Activated T-cell treated with anti-CD3 and anti-CD28 coated beads for 24 hours (primary cell): ENCODE results near the gene CTNNA1.

ENCODE experiments used
- DNase-seq: peaks from one replicate; pipeline ENCODE4 v3.0.0-alpha.2; 2020; ENCODE audit warnings: low read depth

Gene CTNNA1

DNA sequence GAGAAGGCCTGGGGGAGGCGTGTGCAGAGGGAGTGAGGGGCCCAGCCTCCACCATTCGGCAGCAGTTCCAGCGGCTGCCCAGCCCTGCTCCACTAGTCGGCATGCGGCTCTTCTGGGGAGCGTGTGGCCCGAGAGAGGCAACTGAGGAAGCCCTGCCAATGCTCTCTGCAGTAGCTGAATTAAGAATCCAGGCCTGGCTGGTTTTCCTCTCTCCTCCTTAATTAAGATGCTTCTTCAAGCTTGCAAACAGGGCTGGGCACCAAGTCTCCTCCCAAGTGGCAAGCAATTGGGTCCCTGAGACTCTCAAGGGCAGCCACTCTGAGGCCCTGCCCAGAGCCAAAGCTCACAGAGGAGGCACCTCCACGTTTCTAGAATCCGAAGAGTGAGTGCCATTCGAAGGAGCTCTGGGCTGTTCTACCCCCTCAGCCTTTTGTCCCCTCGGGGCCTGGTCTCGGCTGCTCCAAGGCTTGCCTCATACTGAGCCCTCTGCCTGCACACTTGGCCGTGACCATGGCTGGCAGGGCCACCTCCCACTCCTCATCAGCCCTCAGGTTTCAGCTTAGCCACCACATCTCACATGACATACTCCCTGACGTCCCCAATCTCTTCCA lies 197.3 kb downstream of the CTNNA1 start:
- DNase-seq = no peak

DNA sequence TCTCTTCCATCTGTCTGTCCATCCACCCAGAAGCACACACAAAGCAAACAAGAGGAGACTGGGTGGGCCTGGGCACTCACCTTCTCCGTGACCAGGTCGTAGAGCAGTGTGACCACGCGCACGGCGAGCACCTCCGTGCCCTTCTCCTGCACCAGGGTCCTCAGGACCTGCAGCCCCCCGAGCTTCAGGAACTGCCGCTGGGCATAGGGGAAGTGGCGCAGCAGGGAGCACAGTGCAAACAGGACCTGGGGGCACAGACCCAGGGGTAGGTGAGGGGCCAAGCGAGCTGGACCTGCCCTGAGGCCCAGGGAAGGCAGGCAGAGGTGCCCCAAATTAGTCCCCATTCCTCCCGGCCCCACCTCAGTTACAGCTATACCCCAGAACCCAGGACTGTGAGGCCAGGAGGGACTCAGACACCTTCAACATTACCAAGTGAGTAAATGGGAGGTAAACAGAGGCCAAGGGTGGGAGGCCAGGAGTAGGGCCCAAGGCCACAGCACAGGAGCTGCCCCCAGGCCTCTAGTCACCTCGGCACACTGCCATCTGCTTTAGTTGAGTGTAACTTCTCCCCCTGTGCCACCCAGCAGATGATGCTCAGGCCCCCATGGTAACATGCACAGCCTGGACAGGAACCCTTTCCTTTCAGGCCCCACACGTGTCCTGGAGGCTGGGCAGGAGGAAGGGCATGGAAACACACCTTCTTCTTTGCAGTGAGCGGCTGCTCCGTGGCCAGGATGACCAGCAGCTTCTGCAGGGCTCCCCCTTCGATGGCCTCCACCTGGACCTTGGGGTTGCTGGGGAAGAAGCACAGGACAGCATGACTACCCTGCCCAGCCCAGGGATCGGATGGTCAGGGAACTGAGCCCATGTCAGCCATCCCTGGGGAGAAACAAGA lies 198.1 kb downstream of the CTNNA1 start:
- DNase-seq = no peak

- DNase-seq = no peak
Measured at GRCh38 chr5:138951986-138952735, 198.9 kb downstream of the CTNNA1 start.

DNA sequence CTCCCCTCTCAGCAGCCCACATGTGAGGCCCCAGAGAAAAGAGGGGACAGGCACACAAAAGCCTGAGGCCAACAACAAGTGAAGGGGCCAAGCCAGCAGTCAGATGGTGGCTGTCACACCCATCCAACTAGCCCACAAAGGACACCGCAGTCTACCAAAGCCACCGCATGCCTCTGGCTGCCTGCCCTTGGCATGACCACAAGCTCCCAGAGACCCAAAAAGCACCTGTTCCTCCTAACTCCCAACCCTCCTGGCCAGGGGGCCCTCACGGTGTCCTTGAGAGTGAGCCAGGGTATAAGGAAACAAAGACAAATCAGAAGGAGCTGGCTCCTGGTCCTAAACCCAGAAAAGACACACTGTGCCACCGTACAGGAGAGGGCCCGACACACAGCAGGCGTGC lies 199.7 kb downstream of the CTNNA1 start:
- no peak for DNase-seq

DNA sequence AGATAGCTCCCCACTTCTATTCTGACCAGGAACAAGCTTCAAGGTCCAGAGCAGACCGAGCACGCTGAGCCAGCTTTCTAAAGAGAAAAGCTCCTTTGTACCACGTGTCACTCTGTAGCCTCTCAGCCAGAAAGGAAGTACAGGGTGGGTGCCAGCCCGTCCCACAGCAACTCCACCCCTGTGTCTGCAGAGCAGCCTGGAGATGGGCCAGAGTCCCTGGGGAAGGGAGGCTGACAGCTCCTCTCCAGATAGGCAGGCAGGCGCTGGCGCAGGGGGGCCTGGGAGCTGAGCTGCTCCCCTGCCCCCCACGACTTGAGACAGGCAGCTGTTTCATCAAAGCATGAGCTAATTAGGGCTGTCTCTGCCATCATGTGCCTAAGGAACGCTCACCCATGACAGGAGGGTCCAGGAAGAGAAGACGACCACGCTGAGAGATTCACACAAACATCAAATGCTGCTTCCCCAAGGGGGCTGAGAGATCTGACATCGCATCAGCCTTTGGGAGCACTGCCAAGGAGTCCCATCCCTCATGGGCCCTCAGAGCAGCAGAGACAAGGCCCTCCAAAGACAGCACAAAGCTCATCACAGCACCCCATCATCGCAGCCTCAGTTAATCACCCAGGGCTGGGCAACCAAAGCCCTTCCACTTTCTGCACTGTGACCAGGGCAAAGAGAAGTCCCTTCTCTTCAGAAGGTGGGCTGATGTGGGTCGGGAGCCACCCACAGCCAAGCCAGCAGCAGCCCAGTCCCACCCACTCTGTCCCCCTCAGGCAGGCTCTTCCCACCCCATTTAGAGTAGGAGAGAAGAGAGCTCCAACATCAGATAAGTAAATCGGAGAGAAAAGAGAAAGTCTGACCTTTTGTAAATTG lies 200.4 kb downstream of the CTNNA1 start:
- DNase-seq = no peak

DNA sequence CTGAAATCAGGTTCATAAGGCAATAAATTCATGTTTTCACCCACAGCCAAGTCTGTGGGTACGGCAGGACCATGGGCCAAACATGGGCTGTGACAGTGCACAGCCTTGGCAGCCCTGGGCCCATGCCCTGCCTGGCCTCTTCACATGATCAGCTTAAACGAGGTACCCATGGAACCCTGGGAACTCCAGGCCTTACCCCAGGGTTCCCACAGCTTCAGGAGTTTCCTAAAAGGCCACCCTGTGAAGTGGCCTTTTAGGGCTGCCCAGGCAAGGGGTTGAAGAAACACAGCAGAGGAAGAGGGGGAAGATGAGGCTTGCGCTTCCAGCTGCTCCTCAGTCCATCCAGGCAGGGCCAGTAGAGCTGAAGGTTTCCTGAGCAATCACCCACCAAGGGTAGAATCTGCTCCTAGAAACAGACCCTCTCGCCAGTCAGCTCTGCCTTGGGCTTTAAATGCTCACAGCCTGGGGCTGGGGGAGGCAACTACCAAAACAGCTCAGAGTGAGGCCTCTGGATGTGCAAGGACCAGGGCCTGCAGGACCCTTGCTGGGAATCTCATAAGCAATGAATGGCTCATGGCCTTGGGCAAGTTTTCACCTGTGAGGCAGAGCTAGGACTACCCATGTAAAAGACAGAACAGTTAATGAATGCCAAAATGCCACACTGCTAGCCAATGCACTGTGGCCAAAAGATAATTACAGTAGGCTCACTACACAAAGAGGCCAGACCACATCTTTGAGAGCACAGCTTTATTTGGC lies 201.2 kb downstream of the CTNNA1 start:
- no peak for DNase-seq

DNA sequence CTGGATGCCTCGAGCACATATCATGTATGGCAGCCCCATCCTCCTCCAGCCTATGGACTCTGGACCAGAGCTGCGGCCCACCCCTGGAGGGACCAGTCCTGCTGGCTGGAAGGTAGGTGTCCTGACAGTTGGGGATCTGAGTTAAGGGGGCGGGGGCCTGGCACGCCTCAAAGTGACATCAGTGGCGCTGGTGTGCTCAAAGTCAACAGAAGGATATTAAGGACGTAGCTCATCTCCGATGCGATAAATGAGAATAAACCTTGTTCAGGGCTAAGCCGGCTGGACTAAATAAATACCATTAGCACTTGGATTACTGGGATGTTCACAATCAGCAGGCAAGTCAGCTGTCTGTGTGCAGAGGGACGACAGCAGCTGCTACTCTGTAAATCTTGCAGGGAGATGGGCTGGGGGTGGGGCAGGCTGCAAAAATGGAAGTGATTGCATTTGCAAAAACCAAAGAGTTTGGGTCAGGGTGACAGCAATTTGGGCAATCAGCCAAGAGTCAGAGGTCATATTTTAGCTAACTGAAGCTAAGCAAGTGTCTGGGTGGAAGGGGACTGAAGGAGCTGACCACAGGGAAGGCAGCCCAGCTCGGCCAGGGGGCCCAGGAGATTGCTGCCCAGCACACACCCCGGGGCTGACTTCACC lies 201.9 kb downstream of the CTNNA1 start:
- no peak for DNase-seq

- DNase-seq = no peak
Measured at GRCh38 chr5:138955671-138956295, 202.6 kb downstream of the CTNNA1 start.

DNA sequence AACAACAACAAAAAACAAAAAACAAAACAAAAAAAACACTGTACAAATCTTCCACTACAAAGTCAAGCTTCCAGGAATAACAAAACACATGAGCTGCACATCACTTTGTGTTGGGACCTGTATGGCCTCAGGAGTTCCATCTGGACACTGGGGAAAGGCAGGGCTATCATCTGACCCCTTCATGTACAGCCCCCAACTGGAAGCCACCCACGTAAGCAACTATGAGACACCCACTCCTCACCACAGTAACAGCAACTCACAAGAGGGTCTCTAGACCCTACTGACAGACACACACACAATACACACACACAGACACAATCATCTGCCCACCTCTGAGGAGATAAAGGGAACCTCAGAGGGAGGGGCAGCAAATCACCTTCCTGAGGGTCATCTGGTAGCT lies 203.6 kb downstream of the CTNNA1 start:
- no peak for DNase-seq

GRCh38 chr5:138960145-138960692 lies 207.0 kb downstream of the CTNNA1 start:
- no peak for DNase-seq

DNA sequence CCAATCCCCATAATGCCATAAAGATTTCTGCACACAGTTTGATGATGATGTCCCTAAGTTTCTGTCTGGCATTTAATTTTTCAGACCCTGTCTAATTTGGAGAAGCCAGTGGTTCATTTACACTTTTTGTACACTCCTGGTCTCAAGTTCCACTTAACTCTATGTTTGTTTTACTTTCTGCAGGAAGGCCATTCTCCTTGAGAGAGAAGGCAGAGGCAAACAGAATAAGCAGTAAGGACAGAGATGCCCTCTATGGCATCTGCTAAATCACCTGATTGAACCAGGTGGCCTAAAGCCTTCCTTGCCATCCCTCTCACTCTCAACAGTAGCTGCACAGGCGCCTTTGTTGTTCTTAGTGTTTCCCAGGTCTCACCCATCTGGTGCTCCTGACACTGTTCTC lies 208.0 kb downstream of the CTNNA1 start:
- no peak for DNase-seq

- no peak for DNase-seq
Measured at GRCh38 chr5:138961729-138962128, 208.5 kb downstream of the CTNNA1 start.

GRCh38 chr5:138962614-138963370 lies 209.6 kb downstream of the CTNNA1 start:
- DNase-seq = no peak

GRCh38 chr5:138963763-138964371 lies 210.6 kb downstream of the CTNNA1 start:
- DNase-seq = no peak

- DNase-seq = no peak
Measured at GRCh38 chr5:138964647-138965201, 211.5 kb downstream of the CTNNA1 start.

- DNase-seq = no peak
Measured at GRCh38 chr5:138965626-138966025, 212.4 kb downstream of the CTNNA1 start.

DNA sequence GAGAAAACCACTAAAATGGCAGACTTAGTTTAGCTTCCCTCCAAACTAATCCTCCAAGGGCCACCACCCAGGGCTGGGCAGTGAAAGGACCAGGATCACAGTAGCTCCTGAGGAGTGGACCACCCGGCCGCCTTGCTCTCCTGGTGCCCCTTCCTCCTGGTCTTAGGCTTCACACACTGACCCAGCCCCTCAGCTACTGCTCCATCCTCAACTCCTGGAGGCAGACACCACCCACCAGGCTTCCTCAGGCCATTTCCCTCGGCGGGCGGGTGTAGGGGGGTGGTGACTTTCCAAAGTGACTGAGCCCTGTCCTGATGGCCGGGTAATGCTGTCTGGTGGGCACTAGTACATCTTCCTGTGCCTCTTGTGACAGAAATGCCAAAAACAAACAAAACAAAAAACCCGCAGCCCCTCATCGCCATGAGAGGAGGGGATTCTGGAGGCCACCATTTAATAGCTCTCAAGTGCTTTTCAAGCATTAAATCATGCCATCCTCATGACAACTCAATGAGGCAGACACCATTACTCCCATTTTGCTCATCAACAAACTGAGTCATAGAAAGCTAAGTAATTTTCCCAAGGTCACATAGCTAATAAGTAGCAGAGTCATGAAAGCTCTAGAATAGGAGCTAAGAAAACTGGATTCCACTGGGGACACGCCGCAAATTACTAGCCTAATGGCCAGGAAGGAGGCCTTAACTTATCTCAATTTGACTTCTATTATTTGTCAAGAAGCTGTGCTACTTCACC lies 213.2 kb downstream of the CTNNA1 start:
- DNase-seq = no peak
